Hematopoietic multipotent progenitor cell treated with erythropoietin and hydrocortisone succinate and interleukin-3 and kit ligand, for 15 days (in vitro differentiated cells): Measurements from ENCODE around the gene PDE4DIP.
"Not testable (repeated sequence)": the region's sequence is repeated elsewhere in the genome, so short reads cannot be mapped to it uniquely, and the experiment has no call there.

Source experiments
- DNase-seq: peaks from one replicate; pipeline ENCODE4 v3.0.0-alpha.2; 2015; ENCODE audit warnings: low spot score

PDE4DIP gene

GRCh38 chr1:148844220-148844619 is at the start of gene PDE4DIP:
Gene PDE4DIP, plus strand, starts transcription at chr1:148844428. Its CDS starts 347 bp downstream, at chr1:148844775.
- DNase-seq, result not testable (repeated sequence)

DNA sequence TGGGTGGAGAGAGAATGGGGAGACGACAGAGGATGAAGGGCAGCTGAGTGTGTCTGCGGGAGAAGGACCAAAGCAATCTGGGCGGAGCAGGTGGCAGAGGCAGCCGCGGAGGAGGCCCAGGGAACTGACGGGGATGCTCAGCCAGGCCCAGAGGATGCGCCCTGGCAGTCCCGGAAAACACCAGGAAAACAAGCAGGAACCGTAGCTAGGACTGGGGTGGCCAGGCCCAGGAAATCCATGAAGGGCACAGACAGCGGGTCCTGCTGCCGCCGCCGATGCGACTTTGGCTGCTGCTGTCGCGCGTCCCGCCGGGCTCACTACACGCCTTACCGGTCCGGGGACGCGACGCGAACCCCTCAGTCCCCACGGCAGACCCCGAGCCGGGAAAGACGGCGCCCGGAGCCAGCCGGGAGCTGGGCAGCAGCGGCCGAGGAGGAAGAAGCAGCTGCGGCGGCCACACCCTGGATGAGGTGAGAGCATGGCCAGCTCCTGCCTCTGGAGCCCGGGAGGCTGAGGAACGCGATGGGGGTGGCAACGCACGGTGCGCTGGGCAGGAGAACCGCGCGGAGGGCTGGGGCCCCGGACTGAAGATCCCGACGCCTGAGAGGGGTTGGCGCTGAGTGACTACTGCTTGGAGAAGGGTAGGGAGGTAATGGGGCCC is 35.8 kb upstream of the PDE4DIP start:
- not testable (repeated sequence) for DNase-seq

DNA sequence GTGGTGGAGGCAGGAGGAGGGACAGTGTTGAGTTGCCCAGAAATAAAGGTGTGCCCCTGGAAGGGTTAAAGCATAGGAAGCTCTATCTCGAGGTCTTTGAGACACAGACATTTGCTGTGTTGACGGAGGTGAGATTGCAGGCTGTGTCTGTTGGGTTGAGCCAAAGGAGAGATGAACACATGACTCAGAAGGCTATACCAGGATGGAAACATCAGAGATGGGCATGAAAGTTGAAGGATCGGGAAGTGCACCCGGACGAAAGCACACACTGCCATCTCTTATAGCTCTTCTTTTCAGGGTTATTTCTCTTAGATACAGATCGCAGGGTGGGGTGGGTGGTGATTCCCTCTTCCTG is 35.3 kb upstream of the PDE4DIP start:
- not testable (repeated sequence) for DNase-seq

DNA sequence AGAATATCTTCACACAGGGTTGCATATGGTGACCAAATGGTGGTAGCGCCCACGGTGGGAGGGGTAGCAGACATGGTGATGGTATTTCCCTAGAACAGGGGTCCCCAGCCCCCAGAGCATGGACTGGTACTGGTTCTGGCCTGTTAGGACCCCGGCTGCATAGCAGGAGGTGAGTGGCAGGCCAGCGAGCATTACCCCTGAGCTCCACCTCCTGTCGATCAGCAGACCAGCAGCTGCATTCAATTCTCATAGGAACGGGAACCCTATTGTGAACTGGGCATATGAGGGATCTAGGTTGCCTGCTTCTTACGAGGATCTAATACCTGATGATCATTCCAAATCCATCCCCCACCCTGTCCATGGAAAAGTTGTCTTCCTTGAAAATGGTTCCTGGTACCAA is 22.0 kb upstream of the PDE4DIP start:
- not testable (repeated sequence) for DNase-seq

GRCh38 chr1:148823822-148824221 is 20.4 kb upstream of the PDE4DIP start:
- DNase-seq, result not testable (repeated sequence)

DNA sequence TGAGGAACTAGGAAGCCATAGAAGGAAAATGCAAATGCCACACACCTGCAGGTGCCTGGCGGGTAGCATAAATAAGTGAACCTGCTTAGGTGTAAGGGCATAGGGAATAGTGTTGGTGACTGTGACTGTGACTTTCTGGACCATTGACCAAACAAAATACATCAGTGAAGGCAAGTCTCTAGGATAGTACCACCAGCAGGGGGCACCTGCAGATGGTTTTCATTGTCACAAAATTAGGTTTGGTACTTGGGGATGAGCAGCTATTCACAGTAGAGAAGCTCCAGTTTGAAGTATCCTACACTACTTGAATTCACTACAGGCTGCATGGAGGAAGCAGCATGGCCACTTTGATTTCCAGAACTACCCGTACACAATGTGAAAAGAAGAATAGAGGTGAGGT is 19.2 kb upstream of the PDE4DIP start:
- not testable (repeated sequence) for DNase-seq

DNA sequence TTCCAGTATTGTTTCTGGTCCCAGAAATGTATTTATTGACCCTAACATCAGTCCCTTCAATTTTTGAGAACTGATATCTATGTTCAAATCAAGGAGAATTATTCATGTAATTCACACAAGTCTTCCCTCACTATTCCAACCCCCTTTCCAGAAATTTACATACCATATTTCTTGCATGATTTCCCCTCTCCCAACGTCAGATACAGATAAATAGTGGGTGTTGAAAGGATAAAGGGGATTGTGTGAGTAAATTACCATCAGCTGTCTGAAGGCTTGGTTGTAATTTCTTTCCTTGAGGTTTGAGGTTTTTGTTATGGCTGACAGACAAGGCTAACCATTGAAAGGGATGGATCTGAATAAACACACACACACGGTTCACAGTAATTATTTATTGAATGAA is 15.7 kb upstream of the PDE4DIP start:
- DNase-seq, result not testable (repeated sequence)

DNA sequence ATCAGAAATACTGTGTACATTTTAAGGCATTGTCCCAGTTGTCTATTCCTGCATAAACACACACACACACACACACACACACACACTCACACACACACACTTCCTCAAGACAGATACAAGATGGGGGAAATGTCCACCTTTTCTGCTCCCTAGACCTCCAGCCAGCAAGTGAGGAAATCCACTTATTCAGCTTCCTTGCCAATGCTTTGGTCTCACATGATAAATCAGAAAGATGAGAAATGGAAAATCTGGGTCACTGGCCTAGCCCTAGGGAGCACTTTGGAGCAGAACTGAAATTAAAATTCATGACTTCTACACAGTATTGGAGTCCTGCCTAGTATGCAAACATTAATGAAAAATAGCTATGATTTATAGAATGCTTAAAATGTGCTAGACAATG is 15.3 kb upstream of the PDE4DIP start:
- DNase-seq, result not testable (repeated sequence)

- not testable (repeated sequence) for DNase-seq
These were observed 14.9 kb upstream of the PDE4DIP start for GRCh38 chr1:148829365-148829764.

GRCh38 chr1:148841262-148841661 is 3.0 kb upstream of the PDE4DIP start:
- not testable (repeated sequence) for DNase-seq

DNA sequence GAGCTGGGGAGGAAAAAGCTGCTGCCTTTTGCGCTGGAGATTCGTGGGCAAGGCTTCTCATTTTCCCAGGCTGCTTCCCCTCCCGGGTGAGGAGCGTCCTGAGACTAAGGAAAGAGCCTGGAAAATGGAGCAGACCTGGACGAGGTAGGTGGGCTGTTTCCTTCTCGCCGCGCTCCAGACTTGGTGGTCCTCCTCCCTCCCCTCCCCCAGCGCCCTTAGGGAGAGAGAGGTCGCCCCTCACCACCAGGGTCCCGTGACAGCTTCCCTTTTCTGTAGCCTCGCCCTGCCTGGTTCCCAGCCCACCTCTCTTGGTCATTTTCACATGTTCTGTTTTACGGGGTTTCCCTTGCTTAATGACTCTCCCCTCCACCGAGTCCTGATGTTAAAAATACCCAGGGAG is 423 bp downstream of the PDE4DIP start:
- DNase-seq, result not testable (repeated sequence)

DNA sequence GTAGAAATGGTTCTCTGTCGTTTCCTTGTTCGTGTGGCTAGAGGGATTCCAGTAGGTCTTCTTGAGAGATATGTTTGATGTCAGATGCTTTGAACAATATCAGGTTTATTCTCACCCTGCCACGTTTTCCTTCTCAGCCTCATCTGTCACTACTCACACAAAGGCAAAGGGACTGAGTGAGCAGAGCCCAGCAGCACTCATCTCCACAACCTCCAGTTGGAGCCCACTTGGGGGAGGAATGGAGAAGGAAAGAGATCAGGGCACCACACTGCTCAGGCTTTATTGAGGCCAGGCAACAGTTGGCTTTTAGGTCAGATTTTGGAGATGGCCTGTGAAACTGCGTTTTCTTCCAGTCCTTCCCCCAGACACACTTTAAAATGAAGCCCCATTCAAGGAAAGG is 840 bp downstream of the PDE4DIP start:
- not testable (repeated sequence) for DNase-seq

DNA sequence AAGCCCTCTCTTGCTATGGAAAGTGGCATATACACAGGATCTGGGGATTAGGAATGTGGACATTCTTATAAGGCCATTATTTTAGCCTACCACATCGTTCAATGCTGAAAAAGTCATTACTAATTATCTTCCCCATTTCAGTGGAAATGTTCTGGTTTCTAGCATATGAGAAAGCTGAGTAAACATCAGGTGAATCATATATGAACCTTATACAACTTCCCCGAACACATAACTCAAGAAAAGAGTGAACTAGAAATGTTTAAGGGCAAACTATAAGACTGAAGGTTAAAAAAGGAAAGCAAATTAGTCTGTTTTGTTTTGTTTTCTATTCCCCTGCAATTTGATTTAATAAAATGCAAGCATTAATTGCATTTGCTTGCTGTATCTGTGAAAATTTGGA is 6.1 kb downstream of the PDE4DIP start:
- DNase-seq, result not testable (repeated sequence)

DNA sequence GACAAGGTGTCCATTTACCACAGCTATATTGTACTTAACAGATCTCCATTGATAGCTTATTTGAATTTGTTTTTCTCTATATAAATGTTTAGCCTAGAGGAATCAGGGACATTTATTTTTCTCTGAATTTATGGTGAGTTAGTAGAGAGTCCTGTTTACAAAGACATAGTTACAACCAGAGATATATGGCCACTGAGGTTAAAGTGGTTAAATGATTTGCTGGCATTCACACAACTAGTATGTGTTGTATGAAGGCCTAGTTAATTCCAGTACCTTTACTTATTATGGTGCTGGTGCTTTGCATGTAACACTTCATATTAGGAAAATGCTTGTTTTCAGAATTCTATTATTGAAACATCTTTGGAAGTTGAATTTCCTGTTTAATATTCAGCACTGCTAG is 6.6 kb downstream of the PDE4DIP start:
- not testable (repeated sequence) for DNase-seq

GRCh38 chr1:148851684-148852083 is 7.5 kb downstream of the PDE4DIP start:
- DNase-seq, result not testable (repeated sequence)

- not testable (repeated sequence) for DNase-seq
These were observed 9.1 kb downstream of the PDE4DIP start for GRCh38 chr1:148853363-148853762.

DNA sequence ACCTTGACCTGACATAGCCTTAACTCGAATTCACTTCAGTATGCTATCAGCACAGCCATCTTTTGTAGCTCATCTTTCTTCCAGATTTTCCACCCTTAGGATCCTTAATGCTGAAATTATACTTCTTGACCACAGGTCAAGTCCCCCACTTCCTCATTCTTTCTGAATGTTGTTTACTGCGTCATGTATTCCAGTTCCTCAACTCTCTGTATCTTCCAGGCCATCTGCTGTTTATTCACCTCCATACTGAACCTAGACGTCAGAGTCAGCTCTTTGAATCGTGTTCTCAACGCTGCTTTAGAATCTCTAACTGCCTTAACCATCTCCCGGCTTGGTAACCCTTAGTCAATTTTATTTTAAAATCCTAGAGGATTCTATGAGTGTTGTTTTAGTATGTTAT is 9.8 kb downstream of the PDE4DIP start:
- DNase-seq, result not testable (repeated sequence)

- DNase-seq, result not testable (repeated sequence)
These were observed 11.1 kb downstream of the PDE4DIP start for GRCh38 chr1:148855367-148855766.

DNA sequence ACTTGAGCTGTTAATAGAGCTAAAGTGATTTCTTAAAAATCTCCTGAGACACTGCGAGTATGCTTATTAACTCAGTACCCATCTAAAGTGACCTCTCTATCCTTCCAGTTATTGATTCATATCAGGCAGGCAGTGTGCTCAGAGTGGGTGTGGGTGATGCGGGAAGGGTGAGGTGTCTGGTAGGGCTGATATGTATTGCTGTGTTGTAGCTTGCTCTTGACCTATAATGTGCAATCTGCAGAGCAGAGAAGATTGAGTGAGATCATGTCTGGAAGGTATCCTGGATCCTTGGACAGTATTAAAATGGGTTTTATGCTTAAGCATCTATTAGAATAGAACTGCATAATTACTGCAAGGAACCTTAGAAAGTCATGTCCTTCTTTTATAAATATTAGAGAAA is 15.8 kb downstream of the PDE4DIP start:
- not testable (repeated sequence) for DNase-seq

DNA sequence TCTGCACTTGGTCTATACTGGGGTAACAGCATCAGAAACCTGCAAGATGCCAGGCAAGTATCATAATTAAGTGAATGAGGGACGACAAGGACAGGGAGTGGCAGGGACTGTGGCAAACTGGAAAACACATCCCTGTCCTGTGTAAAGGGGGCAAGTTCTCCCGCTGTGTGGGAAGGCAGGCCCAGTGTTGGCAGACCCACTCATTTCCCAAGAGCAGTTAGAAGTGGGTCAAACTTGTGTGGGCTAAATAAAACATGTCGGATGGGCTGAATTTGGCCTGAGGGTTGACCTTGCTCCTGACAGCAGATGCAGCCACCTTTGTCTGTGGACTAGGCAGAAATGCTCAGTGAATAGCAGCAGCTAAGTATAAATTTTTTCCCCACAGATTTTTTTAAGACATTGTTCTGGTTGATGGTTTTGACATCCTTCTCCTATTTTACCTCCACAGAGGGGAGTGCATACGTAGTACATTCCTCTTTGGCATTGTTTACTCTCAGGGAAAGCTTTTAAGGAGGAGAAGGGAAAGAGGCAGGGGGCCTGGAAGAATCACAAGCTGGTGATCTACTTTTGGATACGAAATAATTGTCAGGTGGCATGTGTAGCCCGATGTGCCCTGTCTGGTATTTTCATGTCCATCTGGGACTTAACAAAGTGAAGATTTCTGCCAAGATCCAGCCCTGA is 16.5 kb downstream of the PDE4DIP start:
- not testable (repeated sequence) for DNase-seq

DNA sequence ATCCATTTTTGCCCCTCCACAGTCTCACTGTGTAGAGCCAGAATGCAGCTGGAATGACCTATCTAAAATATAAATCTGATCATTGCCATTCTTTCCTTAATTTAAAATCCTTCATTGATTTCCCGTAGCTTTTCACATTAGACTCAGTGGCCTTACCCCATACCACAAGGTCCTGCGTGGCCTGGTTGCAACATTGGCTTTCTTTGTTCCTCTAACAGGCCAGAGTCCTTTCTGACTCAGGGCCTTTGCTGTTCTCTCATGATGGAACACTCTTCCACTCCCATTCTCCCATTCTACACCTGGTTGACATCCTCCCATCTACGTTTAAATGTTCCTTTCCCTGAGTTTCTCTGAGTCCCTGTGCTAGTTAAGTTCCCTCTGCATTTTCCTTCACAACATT is 18.4 kb downstream of the PDE4DIP start:
- DNase-seq, result not testable (repeated sequence)

- DNase-seq, result not testable (repeated sequence)
These were observed 24.9 kb downstream of the PDE4DIP start for GRCh38 chr1:148868924-148869633.

DNA sequence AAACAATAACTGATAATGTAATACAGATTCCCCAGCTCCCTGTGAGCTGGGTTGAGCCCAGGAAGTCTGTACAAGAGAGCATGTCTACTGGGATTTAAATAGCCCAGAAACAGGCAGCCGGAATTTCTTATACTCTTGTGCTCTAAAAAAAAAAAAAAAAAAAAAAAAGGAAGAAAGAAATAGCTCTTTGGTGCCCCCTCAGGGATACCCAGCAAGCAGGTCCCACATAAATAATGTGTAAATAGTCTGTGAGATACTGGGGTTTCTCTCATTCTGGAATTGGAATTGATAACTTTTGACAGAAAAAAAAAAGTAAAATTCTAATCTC is 25.4 kb downstream of the PDE4DIP start:
- DNase-seq, result not testable (repeated sequence)
